GM21723 (cell line): Measurements from ENCODE around the gene WDCP.
"Not testable (repeated sequence)": the region's sequence is repeated elsewhere in the genome, so short reads cannot be mapped to it uniquely, and the experiment has no call there.

Experiments used
- ATAC-seq: cut with Tn5 transposase; IDR thresholded peaks from one replicate; pipeline ENCODE4 v1.9.1; 2021; ENCODE audit warnings: mild to moderate bottlenecking, moderate library complexity; ENCODE audit not compliant: unreplicated experiment

Gene WDCP

GRCh38 chr2:24072259-24072658 lies 25.1 kb upstream of the WDCP start:
- ATAC-seq: no peak

GRCh38 chr2:24065341-24065740 lies 18.1 kb upstream of the WDCP start:
- ATAC-seq: no peak

- no peak for ATAC-seq
Observed at GRCh38 chr2:24058564-24059271, 11.5 kb upstream of the WDCP start.

GRCh38 chr2:24055750-24056149 lies 8.6 kb upstream of the WDCP start:
- no peak for ATAC-seq

- no peak for ATAC-seq
Observed at GRCh38 chr2:24054366-24055010, 7.3 kb upstream of the WDCP start.

- ATAC-seq: no peak
Observed at GRCh38 chr2:24052951-24053350, 5.8 kb upstream of the WDCP start.

- ATAC-seq: no peak
Observed at GRCh38 chr2:24051833-24052232, 4.6 kb upstream of the WDCP start.

- ATAC-seq: no peak
Observed at GRCh38 chr2:24050041-24050979, 3.1 kb upstream of the WDCP start.

- ATAC-seq: no peak
Observed at GRCh38 chr2:24049485-24050021, 2.4 kb upstream of the WDCP start, which contains the start of gene FKBP1B. Gene FKBP1B (plus strand): TSS chr2:24049741. CDS start chr2:24049850, 109 bp downstream.

GRCh38 chr2:24048769-24049484 lies 1.7 kb upstream of the WDCP start:
- ATAC-seq: no peak

GRCh38 chr2:24047703-24048033 lies 477 bp upstream of the WDCP start:
- ATAC-seq: no peak

- ATAC-seq: no peak
Observed at GRCh38 chr2:24046599-24046929, 627 bp downstream of the WDCP start.

- ATAC-seq: no peak
Observed at GRCh38 chr2:24045511-24046508, 1.4 kb downstream of the WDCP start.

GRCh38 chr2:24043133-24043532 lies 4.1 kb downstream of the WDCP start:
- ATAC-seq: not testable (repeated sequence)

- no peak for ATAC-seq
Observed at GRCh38 chr2:24040511-24040910, 6.7 kb downstream of the WDCP start.

GRCh38 chr2:24038786-24039499 lies 8.2 kb downstream of the WDCP start:
- no peak for ATAC-seq

- ATAC-seq: no peak
Observed at GRCh38 chr2:24026233-24026632, 21.0 kb downstream of the WDCP start.

GRCh38 chr2:24024996-24025663 lies 22.1 kb downstream of the WDCP start:
- no peak for ATAC-seq
